Activated CD4-positive, alpha-beta T cell treated with anti-CD3 and anti-CD28 coated beads, Interleukin-2, amount 50 U/mL, for 1 hour (primary cell): ENCODE results near the gene CFAP20.
"Not testable (repeated sequence)": the region's sequence is repeated elsewhere in the genome, so short reads cannot be mapped to it uniquely, and the experiment has no call there.

Experiments used
- DNase-seq: peaks from one replicate; pipeline ENCODE4 v3.0.0-alpha.2; 2020

CFAP20 gene

DNA sequence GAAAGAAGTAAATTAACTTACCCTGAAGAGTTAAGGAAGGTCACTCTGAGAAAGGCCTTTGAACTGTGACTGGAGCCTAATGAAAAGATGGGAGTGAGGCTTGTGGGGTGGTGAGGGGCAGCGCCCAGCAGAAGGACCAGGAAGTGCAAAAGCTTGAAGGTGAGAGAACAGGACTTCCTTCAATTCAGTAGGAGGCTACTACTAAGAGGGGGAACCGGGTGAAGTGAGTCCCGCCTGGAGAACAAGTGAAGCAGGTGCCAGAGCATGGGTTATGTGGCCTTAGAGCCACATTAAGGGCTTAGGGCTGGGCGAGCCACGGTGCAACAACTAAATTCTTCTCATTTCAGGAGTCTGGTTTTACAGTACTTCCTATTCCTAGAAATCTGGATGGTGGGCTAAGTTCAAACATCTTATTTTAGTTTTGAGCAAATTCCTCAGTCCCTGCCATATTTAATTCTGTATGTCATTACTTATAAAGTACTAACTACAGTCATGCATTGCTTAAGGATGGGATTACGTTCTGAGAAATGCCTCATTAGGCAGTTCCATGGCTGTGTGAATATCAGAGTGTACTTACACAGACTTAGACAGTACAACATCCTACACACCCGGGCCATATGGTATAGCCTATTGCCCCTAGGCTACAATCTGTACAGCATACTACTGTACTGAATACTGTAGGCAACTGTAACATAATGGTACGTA lies 5.1 kb downstream of the CFAP20 start:
- no peak for DNase-seq

DNA sequence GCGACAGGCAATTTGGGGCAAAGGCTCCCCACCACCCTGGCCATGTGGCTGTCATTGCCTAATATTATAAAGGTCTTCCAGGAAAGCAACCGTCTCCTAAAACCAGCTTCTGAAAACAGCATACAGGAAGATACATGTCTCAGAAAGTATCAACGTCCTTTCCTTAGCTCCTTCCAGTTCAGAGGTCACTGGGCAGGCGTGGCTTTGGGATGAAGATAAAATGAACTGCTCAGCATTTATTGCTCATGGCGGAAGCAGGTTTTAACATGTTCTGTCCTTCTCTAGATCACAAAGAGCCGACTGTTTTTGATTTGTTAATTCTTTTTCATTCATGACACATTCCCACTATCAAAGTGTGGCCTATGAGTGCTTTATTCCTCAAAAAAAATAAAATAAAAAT lies 8.0 kb downstream of the CFAP20 start:
- no peak for DNase-seq

DNA sequence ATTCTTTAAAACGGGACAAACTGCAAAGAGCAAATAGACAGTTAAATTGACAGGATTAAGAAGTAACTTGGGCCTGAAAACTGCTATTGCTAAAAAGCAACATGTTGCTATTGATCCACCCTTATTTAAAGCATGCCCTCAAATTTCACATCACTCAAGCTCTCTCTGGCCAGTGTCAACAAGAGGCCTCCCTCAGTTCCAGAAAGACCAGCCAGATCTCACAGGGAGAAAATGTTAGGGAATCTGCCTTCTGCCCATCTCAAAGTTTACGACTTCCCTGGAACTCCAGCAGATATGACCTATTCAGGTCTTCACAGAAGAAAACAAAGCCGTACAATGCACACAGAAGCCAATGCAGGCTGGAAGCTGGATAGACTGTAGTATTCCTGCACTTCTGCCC lies 8.9 kb downstream of the CFAP20 start:
- DNase-seq: no peak

DNA sequence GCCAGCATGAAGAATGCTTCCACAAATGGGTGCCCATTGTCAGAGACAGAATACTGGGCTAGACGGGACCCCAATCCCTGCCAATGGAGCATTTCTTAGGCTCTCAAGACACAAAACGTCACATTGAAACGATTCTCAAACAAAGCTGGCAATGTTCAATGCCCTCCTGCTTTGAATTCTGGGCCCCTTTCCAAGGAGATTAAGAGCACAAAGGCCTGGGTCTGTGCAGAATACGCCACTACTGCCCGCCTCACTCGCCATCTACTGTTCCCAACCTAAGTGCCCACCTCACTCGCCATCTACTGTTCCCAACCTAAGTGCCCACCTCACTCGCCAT lies 9.7 kb downstream of the CFAP20 start:
- no peak for DNase-seq

DNA sequence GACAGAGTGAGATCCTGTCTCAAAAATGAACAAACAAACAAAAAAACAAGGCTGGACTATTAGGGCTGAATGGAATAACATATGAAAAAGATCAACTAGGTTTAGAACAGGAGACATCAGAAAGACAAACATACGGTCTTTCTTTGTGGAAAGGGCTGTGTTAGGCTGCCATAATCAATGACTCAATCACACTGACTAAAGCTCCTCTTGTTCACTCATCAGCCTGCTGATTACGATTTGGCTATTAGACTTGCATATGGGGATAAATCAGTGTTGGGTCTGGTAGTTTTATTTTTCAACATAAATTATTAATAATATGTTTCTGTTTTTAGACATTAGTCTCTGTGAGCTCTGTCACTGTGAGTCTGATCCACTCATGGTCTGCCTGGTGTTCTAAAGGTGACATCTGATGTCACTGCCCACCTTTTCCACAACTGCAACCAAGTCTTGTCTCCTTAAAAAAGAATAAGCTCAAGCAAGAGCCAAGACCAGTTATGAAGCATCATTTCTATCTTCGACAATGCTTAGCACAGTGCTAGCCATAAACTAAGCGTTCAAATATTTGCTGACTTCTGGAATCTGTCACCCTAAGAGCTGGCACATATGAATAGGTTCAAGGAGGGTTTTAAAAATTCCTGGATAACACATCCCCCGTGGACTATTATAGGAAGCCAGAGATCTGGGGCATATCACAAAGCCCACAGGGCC lies 10.2 kb downstream of the CFAP20 start:
- DNase-seq: no peak

DNA sequence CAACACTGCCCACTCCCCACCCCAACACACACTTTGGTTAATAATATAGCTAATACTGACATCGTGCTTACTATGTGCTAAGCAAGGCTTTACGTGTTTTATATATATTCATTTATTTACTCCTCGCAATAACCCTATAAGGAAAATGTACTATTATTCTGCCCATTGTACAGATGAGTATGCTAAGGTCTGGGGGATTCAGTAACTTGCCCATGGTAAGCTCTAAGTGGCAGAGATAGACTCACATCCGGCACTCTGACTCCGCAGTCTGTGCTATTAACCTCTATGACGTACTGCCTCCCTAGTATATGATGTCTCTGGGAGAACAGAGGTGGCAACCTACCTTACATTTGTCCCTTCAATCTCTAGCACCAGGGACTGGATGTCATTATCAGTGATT lies 12.7 kb downstream of the CFAP20 start:
- DNase-seq: no peak

DNA sequence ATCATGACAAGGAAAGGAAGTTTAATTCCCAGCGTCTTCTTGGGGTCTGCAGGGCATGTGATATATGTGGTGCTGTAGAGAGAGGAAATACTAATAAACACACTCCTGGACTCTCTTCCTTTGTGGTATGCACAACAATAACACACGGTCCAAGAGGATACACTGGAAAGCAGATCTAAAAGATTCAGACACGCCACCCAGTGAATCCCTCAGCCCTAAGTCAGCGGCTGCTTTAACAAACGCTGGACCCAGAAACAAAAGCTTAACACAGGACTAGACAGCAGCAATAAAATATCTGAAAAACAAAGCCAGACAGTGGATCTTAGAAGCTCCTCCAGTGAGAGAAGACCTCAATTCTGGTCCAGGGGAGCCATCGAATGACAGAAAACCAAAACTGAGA lies 13.1 kb downstream of the CFAP20 start:
- no peak for DNase-seq

DNA sequence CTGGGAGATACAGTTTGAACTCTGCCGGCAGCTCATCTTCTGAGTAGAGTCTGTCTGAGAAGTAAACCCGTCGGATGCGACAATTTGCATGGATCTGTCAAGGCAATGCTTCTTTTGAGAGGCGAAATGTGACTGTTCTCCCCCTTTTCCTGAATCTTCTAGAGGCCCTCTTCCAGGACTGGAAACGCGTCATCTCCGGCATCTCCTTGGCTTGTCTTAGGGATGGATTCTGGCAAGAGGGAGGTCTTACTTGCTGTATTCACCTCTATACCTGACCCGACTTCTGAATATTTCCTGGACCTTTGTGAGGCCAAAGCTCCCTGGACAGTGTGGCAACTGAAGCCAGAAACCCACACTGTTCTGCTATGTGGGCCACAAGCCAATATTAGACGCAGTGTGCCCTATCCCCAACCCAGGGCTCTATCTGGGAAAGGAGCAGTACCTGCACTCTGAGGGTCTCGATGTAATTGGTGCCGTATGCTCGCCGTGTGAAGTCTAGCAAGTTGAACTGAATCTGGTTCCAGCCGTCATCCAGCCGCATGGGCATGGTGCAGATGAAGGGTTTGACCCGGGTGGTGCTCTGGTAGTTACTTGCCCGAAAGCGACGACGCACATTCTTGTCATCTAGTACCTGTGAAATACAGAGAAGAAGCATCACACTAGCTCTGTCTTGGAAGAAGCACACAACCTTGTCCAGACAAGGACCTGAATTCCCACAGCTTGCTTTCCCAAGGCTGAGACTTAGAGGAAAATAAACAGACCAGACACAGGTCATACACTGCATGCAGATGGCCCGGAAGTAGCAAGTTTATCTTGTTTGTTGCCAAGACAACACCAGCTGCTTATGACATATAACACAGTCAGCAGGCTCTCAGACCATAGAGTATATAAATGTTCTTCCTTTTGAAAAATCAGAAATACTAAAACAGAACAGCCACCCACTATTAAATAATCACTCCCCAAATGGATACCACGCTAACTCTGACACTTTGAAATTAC lies 14.1 kb downstream of the CFAP20 start:
- no peak for DNase-seq

DNA sequence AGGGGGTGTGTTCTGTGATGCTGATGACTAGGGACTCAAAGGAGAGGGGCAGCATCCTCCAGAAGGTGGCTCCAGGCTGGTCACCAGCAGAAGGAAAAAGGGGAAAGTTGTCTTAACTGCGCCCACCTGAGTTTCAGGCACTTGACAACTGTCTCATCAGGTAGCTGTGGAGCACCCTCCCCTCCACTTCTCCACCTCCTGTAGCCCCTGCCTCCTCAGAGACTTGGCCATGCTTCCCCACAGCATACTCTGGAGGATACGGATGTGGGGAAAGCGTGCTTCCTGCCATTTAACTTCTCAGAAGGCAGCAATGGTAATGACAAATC lies 17.9 kb downstream of the CFAP20 start:
- no peak for DNase-seq

DNA sequence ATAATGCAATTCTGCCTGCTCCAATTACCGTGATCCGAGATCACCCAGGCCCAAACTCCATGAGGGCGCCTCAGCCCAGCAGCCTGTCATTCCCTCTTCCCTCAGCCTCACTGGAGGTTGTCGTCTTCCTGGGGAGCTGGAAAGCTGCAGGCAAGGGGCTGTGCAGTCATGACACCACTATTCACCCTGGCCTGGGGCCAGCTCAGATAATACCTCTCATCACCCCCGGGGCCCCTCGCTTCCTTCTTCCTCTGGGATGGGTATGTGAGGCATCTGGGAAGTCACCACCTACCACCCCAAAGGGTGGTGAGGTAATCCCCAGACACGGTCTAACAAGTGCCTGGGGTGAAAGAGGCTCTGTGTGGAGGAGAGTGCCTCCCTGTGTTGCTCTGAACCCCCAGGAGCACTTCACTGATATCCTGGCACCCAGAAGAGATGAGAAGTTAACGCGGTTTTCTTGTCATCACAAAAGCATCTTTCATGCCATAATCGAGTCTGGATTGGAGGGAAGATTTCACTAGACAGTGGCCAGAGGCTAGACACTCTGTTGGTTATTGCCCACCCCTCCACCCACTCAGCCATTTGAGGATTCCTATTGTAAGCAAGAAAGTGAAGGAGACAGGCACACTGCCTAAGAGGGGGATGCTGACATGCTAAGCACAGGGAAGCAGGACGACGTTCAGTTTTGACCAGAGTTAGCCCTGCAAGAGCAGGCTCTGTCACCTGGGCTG lies 18.4 kb downstream of the CFAP20 start:
- DNase-seq: no peak

DNA sequence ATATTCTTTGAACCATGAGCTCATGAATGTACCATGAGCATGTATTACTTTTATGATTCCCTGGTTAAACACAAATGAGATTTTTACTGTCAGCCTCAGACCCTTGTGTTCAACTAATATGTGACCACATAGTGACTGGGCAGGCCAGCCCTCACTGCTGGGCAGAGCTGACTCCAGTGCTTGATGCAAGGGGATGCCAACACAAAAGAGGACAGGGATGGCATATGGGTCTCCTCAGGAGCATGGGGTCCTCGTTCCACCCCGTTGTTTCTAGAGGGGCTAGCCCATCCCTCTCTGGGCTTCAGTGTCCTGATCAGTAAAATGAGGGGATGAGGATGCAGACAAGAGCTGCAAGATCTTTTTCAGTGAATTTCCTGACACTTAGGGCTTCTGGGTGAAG lies 19.3 kb downstream of the CFAP20 start:
- DNase-seq: no peak

DNA sequence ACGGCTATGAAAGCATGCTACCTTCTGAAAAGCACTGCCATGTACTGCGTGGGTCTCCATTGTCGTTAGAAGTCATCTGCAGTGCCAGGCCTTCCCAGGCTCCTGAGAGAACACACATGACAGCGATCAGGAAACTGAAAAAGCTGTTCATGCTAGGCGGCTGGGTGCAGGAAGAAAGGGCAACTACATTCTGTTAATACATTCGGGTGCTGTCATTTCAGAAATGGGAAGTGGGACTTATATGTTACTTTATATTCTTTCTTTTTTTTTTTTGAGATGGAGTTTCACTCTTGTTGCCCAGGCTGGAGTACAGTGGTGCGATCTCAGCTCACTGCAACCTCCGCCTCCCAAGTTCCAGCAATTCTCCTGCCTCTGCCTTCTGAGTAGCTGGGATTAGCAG lies 19.9 kb downstream of the CFAP20 start:
- DNase-seq: no peak

DNA sequence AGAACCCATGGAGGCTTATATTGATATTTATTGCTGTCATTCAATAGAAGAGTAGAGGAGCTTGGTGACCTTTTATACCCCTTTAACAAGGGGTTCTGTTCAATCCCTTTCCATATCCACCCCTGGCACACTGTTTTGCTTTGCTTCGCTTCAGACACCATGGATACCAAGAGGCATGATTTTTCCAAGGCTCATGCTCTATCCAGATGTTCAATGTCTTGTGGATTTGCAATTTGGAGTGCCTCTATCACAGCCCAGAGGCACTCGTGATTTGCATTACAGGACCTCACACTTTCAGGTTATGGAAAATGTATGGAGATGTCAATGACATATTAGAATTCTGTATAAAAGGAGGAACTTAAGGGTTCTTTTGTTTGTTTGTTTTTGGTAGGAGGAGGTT lies 21.5 kb downstream of the CFAP20 start:
- no peak for DNase-seq

DNA sequence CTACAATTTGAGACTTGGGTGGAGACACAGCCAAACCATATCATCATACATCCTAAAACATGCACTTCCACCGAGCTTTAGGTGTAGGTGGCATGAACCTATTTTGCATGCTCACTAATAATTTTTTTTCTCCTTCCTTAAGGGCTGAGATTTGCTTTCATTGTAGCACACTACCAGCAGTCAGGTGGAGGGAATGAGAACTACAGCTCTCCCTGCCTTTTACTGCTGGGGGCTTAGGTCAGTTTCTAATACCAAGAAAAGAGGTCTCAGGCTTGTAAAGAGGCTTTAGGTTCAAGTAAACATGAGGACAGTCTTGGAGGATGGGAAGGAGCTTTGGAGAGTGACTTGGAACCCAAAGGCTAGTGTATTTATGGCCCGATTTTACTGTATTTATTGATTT lies 22.0 kb downstream of the CFAP20 start:
- DNase-seq: no peak

DNA sequence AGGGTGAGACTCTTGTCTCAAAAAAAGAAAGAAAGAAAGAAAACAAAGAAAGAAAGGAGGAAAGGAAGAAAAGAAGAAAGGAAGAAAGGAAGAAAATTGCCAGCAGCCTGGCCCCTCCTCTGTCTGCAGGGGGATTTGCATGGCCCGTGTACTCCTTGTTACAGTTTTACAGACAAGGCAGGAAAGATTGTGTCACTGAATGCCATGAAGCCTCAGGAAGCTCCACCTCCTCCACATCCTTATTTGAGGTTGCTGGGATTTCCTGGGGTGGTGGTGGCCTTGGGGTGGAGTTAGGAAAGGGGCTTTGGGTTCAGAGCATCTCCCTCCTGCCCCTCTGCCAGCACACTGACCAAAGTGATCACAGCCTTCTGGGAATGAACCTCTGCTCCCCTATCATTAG lies 23.6 kb downstream of the CFAP20 start:
- no peak for DNase-seq

DNA sequence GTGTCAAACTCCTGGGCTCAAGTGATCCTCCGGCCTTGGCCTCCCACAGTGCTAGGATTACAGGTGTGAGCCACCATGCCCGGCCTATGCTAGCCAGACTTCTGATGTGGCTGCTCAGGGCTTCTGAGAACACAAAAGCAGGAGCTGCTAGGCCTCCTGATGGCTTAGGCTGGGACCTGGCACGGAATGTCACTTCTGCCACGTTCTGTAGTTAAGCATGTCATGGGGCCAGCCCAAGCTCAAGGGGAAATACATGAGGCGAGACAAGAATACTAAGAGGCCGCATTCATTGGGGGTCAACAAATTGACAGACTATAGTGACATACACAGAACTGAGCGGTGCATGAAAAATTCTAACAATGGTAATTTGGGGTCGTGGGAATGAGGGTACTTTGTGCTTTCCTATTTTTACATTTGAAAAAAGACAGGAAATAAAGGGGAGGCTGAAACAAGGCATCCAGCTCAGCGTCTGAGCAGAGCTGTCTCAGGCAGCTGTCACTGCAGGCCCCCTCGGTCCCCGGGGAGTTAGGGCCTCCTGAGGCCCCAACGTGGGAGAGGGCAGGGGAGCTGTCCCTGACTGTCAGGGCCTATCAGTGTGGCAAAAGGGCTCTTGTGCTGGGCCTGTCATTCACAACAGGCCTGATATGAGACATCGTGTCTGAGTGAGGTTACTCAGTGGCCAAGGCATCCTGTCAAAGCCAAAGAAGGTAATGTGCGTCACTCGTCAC lies 26.4 kb downstream of the CFAP20 start:
- no peak for DNase-seq

DNA sequence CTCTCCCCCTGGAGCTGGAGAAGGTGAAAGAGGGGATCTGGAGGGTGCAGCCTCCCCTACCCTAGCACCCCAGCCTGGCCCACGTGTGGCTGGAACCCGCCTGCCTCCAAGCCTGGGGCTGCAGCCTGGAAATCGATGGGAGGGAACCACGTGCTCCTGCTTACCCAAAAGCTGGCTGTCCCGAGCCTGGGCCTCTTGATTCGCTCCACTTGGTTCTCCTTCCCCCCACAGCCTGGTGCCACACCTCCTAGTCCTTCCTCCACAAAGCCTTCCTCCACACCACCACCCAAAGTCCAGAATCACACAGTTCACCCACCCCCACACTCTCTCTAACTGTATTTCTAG lies 29.3 kb downstream of the CFAP20 start:
- DNase-seq: no peak

DNA sequence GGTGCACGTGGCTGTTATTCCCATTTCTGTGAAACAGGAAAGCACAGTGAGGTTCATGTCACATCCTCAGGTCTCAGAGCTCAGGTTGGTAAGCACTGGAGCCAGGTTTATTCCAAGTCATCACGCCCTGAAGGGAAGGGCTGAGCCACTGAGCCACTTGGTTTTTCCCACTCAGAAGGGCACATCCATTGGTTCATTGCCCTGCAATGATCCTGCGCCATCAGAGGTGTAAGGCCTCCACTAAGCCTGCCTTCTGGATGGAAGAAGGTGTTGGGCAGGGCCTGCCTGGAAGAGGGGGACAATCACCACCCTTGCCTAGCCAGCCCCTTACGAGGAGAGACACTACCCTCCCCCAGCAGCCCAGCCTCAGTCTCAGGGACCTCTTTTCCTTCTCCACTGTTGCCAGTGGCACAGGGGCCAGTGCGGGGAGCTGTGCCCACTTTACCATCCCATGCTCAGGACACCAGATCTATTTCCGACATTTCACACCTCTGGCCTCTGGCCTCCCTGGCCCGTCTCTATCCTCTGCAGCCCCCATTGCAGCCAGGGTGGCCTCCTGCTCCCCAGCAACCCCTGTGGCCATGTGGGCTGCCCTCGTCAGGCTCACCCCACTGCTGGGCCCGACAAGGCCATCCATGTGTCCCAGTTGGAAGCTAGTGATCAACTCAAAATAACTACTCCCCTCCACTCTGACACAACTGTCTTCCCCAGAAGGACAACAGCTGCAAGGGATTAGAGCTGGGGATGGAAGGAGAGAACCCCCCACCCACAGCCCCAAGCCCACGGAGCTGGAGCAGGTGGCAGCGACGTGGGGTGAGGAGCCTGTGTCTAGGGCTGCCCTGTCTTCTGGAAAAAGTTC lies 29.9 kb downstream of the CFAP20 start:
- DNase-seq: no peak

DNA sequence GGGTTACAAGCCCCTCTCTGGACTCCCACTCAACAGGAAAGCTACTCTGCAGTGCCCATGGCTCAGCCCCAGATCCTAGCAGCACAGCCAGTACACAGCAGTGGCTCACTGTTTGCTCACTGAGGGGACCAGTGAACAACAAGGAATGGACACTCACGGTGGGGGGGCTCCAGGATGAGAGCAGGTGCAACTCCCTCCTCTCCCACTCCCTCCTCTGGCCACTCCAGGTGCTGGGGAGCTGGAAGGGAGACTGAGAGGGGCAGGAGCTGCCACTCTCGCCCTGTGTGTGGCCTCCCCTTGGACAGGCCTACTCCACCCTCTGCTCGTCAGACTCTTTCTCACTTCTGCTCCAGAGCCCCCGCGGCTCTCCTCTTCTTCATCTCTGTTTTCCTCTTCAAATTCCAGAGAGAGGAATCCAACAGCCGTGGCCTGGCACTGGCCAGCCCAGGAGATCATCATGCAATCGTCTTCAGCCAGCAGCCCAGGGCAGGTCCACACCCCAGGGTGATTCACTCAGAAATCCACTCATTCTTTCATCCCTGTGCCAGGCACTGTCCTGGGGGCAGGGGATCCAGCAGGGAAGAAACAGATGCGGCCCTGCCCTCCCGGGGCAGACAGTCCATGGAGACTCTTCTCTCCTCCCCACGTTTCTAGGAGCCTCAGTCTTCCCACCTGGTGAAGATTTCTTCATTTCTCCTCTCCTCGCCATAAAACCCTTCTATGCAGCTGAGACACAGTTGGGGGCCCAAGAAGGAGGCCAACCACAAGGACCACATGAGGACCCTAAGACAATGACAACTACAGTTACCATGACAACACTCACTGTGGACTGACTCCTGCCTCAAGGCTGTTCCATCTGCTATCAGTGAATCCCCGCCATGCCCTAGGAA lies 30.7 kb downstream of the CFAP20 start:
- DNase-seq: no peak

DNA sequence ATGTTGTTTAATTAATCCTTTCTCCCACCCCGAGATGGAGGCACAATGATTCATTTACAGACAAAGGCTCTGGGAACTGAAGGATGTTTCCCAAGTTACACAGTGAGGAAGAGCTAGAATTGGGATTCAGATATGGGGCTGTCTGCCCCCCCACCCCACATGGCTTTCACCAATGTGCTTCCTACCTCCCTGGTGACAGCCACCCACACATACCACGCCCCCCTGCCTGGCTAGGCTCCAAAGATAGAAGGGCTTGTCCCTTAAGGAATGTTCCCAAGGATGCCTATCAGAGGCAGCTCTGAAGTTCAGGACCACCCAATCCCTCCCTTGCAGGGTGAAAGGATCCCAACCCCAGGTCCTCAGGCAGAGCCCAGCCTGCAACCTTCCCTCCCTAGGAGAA lies 32.9 kb downstream of the CFAP20 start:
- DNase-seq: no peak

DNA sequence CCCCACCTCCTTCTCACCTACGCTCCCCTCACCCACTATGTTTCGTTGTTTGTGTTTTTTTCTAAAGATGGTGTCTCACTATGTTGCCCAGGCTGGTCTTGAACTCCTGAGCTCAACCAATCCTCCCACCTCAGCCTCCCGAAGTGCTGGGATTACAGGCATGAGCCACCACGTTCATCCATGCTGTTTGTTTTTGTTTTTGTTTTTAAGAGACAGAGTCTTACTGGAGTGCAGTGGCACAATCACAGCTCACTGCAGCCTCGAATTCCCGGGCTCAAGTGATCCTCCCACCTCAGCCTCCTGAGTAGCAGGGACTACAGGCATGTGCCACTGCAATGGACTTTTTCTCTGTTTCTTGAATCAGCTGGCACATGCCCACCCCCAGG lies 33.6 kb downstream of the CFAP20 start:
- not testable (repeated sequence) for DNase-seq
